CD4-positive, alpha-beta T cell treated with Interleukin-6 at 100 ng/mL for 8 hours (primary cell): Measurements from ENCODE around the gene CMTR1.

Experiments
- DNase-seq: peaks from one replicate; pipeline ENCODE4 v3.0.0-alpha.2; 2020; ENCODE audit warnings: mixed read lengths, low spot score

CMTR1 gene

GRCh38 chr6:37514321-37514771, 81.3 kb downstream of the CMTR1 start:
- peak; percentile 39 for DNase-seq

- DNase-seq: no peak
Observed at GRCh38 chr6:37514837-37515236, 81.8 kb downstream of the CMTR1 start.

- no peak for DNase-seq
Observed at GRCh38 chr6:37515712-37516075, 82.7 kb downstream of the CMTR1 start.

GRCh38 chr6:37516076-37516919, 83.3 kb downstream of the CMTR1 start:
- DNase-seq: peak; percentile 95

GRCh38 chr6:37516920-37517405, 83.9 kb downstream of the CMTR1 start:
- DNase-seq: no peak

- DNase-seq: peak; percentile 88
Observed at GRCh38 chr6:37517411-37517812, 84.4 kb downstream of the CMTR1 start.

- no peak for DNase-seq
Observed at GRCh38 chr6:37518116-37518515, 85.1 kb downstream of the CMTR1 start.

GRCh38 chr6:37519461-37519860, 86.4 kb downstream of the CMTR1 start:
- DNase-seq: no peak

GRCh38 chr6:37520926-37521325, 87.9 kb downstream of the CMTR1 start:
- DNase-seq: no peak

GRCh38 chr6:37521674-37522073, 88.7 kb downstream of the CMTR1 start:
- no peak for DNase-seq

- DNase-seq: no peak
Observed at GRCh38 chr6:37522836-37523235, 89.8 kb downstream of the CMTR1 start.

GRCh38 chr6:37523412-37523811, 90.4 kb downstream of the CMTR1 start:
- no peak for DNase-seq

GRCh38 chr6:37524025-37524969, 91.3 kb downstream of the CMTR1 start:
- no peak for DNase-seq

- DNase-seq: no peak
Observed at GRCh38 chr6:37524970-37525318, 91.9 kb downstream of the CMTR1 start.

GRCh38 chr6:37525460-37526357, 92.7 kb downstream of the CMTR1 start:
- DNase-seq: no peak

GRCh38 chr6:37528541-37528940, 95.5 kb downstream of the CMTR1 start:
- no peak for DNase-seq

- DNase-seq: no peak
Observed at GRCh38 chr6:37530297-37530696, 97.3 kb downstream of the CMTR1 start.

GRCh38 chr6:37531026-37531425, 98.0 kb downstream of the CMTR1 start:
- no peak for DNase-seq
